HepG2 (cell line): ENCODE results near the gene SAE1. TPM values are rescaled to one million over a fixed set of nuclear protein-coding genes. Genes with fewer than 3 reads are reported as not detected.

ENCODE experiments used
- CHD4 ChIP-seq: fragments of 200-600 bp; sonication (generic); IDR thresholded peaks from 2 replicates; pipeline ENCODE4 v1.7.0; 2017; ENCODE audit warnings: mild to moderate bottlenecking, low read length, borderline replicate concordance
- FOXA3 ChIP-seq: IDR thresholded peaks from 2 replicates; pipeline ENCODE4 v1.6.1; 2016; ENCODE audit warnings: missing genetic modification reagents, missing compliant biosample characterization
- HDAC1 ChIP-seq: sonication (generic); formaldehyde crosslinking; IDR thresholded peaks from 2 replicates; pipeline ENCODE4 v1.5.1; 2020; ENCODE audit warnings: mild to moderate bottlenecking, missing genetic modification reagents
- HES4 ChIP-seq: sonication (generic); formaldehyde crosslinking; IDR thresholded peaks from 2 replicates; pipeline ENCODE4 v1.9.0; 2021; ENCODE audit warnings: mild to moderate bottlenecking, missing genetic modification reagents, borderline replicate concordance
- POLR2G ChIP-seq: fragments of 200-400 bp; formaldehyde crosslinking; IDR thresholded peaks from 2 replicates; pipeline ENCODE4 v1.6.1; 2018; ENCODE audit warnings: mild to moderate bottlenecking, low read depth, low read length, moderate library complexity
- RXRB ChIP-seq: IDR thresholded peaks from 2 replicates; pipeline ENCODE4 v1.6.1; 2016; ENCODE audit warnings: borderline replicate concordance, missing genetic modification reagents, missing compliant biosample characterization
- SP1 ChIP-seq, 2 experiments: fragments of 450-650 bp in 1 of 2; sonication (generic) in 1 of 2; formaldehyde crosslinking in 1 of 2; IDR thresholded peaks; 2 replicates each; pipeline versions ENCODE4 v1.4.0 to v1.6.1; 2016 to 2020; ENCODE audit warnings: missing genetic modification reagents in 1 of 2
- TCF12 ChIP-seq, 2 experiments: fragments of 450-650 bp in 1 of 2; sonication (generic) in 1 of 2; formaldehyde crosslinking in 1 of 2; IDR thresholded peaks; 2 replicates each; pipeline versions ENCODE4 v1.6.1 to v1.8.0; 2017 to 2022; ENCODE audit warnings: antibody characterized with exemption in 1 of 2, mild to moderate bottlenecking in 1 of 2, missing genetic modification reagents in 1 of 2, moderate library complexity in 1 of 2
- THAP9 ChIP-seq: sonication (generic); formaldehyde crosslinking; IDR thresholded peaks from 2 replicates; pipeline ENCODE4; 2020; ENCODE audit warnings: missing genetic modification reagents, mild to moderate bottlenecking, borderline replicate concordance
- THYN1 ChIP-seq: sonication (generic); formaldehyde crosslinking; IDR thresholded peaks from 2 replicates; pipeline ENCODE4 v1.8.1; 2023; ENCODE audit warnings: low read depth, mild to moderate bottlenecking, moderate library complexity, missing genetic modification reagents, borderline replicate concordance
- ZNF160 ChIP-seq: sonication (generic); formaldehyde crosslinking; IDR thresholded peaks from 2 replicates; pipeline ENCODE4 v1.8.0; 2022; ENCODE audit warnings: mild to moderate bottlenecking, inconsistent platforms, missing genetic modification reagents
- ZNF224 ChIP-seq: sonication (generic); formaldehyde crosslinking; IDR thresholded peaks from 2 replicates; pipeline ENCODE4 v1.5.0; 2020; ENCODE audit warnings: mild to moderate bottlenecking, missing genetic modification reagents
- ZNF556 ChIP-seq: sonication (generic); formaldehyde crosslinking; IDR thresholded peaks from 2 replicates; pipeline ENCODE4 v1.4.0; 2020; ENCODE audit warnings: mild to moderate bottlenecking, missing genetic modification reagents, borderline replicate concordance
- ZNF569 ChIP-seq: sonication (generic); formaldehyde crosslinking; IDR thresholded peaks from 2 replicates; pipeline ENCODE4 v1.5.0; 2020; ENCODE audit warnings: mild to moderate bottlenecking, missing genetic modification reagents, moderate library complexity, borderline replicate concordance
- polyA plus RNA-seq, 8 experiments: library from polyadenylated mRNA; depleted of rRNA in 3 of 8; stranded (reverse) in 7 of 8; unstranded in 1 of 8; fragments of >200 nt; fragmentation: Illumina TruSeq in 4 of 8; extraction: Trizol in 4 of 8; gene quantifications; 2 replicates each; pipeline versions ENCODE4 v1.2.1 to v1.2.3, GENCODE V29; 2011 to 2016; ENCODE audit warnings: low read depth in 4 of 8, missing spikeins in 1 of 8, mixed read lengths in 1 of 8; ENCODE audit not compliant: insufficient read depth in 1 of 8
- total RNA-seq, 5 experiments: library from RNA; depleted of rRNA; stranded (reverse); fragments of >200 nt; fragmentation: Illumina TruSeq; extraction: Trizol; gene quantifications; 2 replicates each; pipeline ENCODE4 v1.2.3, GENCODE V29; 2016; ENCODE audit warnings: low read depth in 1 of 5
- TF ChIP-seq, protein P1 (sequence below): sonication (generic); formaldehyde crosslinking; IDR thresholded peaks from 2 replicates; pipeline ENCODE4 v1.4.0; 2020; ENCODE audit warnings: mild to moderate bottlenecking, missing genetic modification reagents

Gene SAE1
- total and polyA plus RNA-seq, 2 of the 13 experiments (the other 11 are each of a cell fraction or from before 2014, with no cell fraction given): 87.6 to 197 TPM

DNA sequence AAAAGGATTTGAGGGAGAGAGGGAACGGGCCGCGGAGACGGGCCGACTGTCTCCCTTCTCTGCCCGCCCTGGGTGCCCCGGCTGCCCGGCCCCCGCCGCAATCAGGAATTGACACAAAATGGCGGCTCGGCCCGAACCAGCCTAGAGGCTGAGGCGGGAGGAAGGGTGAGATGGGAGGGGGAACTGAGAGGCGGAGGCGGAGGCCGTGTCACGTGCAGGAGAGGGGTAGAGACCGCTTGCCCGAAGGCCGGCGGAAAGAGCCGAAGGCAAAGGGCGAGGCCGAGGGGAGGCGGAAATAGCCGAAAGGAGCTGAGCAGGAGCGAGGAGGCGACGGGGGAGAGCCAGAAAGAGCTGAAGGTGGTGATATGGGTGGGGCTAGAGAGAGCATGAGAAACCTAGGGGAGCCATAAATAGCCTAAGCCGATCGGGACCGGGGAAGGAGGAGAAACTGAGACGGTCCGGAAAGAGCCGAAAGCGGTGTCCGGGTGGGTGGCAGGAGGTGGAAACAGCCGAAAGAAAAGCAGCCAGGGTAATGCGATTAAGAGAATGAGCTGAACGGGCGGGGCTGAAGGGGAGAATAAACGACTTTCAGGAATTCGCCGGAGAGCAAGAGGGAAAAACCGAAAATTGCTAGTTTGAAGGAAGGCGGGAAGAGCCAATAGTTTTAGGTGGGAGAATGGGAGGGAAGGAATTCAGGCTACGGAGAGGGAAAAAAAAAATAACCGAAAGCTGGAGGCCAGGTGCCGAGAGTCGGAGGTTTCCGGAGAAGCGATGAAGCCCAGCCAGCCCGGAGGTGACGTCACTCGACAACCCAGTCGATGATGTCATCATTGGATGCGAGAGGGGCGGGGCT, 17.4 kb upstream of the SAE1 start, which contains the start of gene ZC3H4 (continued):
- peak; percentile 67; the same call in 1 of the 2 replicates for TF ChIP-seq ZNF224 (CRISPR knock-in tag)
- TF ChIP-seq HDAC1: peak; percentile 72
- TF ChIP-seq FOXA3 (CRISPR knock-in tag): peak; percentile 67
- no peak for TF ChIP-seq ZNF556 (CRISPR knock-in tag)
- peak; percentile 55; the same call in 1 of the 2 replicates for TF ChIP-seq ZNF160
- no peak for TF ChIP-seq CHD4
- TF ChIP-seq SP1 (IDR thresholded peaks at IDR 0.05): no peak
- peak; percentile 62 for TF ChIP-seq SP1 (CRISPR knock-in tag; IDR thresholded peaks at IDR 0.05)
- TF ChIP-seq THYN1 (CRISPR knock-in tag): no peak
- peak; percentile 74; the same call in 1 of the 2 replicates for TF ChIP-seq THAP9 (CRISPR knock-in tag)
- TF ChIP-seq TCF12 (IDR thresholded peaks at IDR 0.05): no peak
- TF ChIP-seq TCF12 (CRISPR knock-in tag; IDR thresholded peaks at IDR 0.05): peak; percentile 81
- no peak for TF ChIP-seq HES4 (CRISPR knock-in tag)
- no peak for TF ChIP-seq ZNF569
- TF ChIP-seq RXRB (CRISPR knock-in tag): peak; percentile 70
- TF ChIP-seq, protein P1, sequence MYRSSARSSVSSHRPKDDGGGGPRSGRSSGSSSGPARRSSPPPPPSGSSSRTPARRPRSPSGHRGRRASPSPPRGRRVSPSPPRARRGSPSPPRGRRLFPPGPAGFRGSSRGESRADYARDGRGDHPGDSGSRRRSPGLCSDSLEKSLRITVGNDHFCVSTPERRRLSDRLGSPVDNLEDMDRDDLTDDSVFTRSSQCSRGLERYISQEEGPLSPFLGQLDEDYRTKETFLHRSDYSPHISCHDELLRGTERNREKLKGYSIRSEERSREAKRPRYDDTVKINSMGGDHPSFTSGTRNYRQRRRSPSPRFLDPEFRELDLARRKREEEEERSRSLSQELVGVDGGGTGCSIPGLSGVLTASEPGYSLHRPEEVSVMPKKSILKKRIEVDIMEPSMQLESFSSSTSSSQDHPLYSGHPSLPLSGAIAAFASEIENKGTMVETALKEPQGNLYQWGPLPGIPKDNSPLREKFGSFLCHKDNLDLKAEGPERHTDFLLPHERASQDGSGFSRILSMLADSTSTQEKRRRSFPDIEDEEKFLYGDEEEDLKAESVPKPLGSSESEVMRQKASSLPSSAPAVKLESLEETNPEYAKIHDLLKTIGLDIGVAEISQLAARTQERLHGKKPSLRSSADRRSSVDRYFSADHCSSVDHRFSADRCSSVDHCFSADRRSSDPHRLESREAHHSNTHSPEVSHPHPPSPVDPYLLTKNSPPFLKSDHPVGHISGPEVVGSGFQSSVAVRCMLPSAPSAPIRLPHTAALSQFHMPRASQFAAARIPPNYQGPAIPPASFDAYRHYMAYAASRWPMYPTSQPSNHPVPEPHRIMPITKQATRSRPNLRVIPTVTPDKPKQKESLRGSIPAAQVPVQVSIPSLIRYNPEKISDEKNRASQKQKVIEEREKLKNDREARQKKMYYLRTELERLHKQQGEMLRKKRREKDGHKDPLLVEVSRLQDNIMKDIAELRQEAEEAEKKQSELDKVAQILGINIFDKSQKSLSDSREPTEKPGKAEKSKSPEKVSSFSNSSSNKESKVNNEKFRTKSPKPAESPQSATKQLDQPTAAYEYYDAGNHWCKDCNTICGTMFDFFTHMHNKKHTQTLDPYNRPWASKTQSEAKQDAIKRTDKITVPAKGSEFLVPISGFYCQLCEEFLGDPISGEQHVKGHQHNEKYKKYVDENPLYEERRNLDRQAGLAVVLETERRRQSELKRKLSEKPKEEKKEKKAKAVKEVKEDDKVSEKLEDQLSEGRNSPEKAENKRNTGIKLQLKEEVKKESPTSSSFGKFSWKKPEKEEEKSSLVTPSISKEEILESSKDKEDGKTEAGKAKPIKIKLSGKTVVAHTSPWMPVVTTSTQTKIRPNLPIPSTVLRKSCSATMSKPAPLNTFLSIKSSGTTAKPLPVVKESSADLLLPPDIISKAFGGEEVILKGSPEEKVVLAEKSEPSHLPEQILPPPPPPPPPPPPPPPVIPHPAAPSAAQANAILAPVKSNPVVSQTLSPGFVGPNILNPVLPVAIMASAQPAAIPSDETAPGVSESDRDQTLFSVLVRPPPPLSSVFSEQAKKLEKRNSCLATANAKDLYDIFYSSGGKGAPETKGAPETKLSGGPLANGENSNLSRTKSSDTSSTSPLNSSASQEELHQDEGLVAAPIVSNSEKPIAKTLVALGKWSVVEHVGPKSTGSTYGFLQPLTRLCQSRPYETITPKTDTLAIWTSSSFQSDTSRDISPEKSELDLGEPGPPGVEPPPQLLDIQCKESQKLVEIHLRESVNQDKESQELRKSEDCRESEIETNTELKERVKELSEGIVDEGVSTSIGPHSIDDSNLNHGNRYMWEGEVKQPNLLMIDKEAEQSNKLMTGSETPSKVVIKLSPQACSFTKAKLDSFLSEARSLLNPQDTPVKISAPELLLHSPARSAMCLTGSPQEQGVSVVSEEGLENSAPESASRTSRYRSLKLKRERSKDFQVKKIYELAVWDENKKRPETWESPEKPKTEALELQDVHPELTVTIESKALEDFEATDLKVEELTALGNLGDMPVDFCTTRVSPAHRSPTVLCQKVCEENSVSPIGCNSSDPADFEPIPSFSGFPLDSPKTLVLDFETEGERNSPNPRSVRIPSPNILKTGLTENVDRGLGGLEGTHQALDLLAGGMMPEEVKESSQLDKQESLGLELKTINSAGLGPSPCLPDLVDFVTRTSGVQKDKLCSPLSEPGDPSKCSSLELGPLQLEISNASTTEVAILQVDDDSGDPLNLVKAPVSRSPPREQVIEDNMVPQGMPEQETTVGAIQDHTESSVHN: no peak
- TF ChIP-seq POLR2G: peak; percentile 91
